ENCODE measurements around the gene CREB5.
"Not testable (repeated sequence)": the region's sequence is repeated elsewhere in the genome, so short reads cannot be mapped to it uniquely, and the experiment has no call there.

CREB5 gene

GRCh38 chr7:28779954-28780353 lies 367.6 kb downstream of the CREB5 start:
- no peak for DNase-seq (ENCODE audit: low spot score)

- DNase-seq (ENCODE audit: low spot score) = no peak
Observed at GRCh38 chr7:28782362-28782761, 370.0 kb downstream of the CREB5 start.

GRCh38 chr7:28784171-28784902 lies 372.0 kb downstream of the CREB5 start:
- DNase-seq (ENCODE audit: low spot score) = no peak

- DNase-seq (ENCODE audit: low spot score) = no peak
Observed at GRCh38 chr7:28785041-28785995, 373.0 kb downstream of the CREB5 start.

GRCh38 chr7:28786156-28786555 lies 373.8 kb downstream of the CREB5 start:
- DNase-seq (ENCODE audit: low spot score) = not testable (repeated sequence)

- DNase-seq (ENCODE audit: low spot score) = no peak
Observed at GRCh38 chr7:28787106-28787505, 374.8 kb downstream of the CREB5 start.

GRCh38 chr7:28790467-28790866 lies 378.1 kb downstream of the CREB5 start:
- no peak for DNase-seq (ENCODE audit: low spot score)

- no peak for DNase-seq (ENCODE audit: low spot score)
Observed at GRCh38 chr7:28792858-28793257, 380.5 kb downstream of the CREB5 start.

GRCh38 chr7:28793381-28794085 lies 381.2 kb downstream of the CREB5 start:
- no peak for DNase-seq (ENCODE audit: low spot score)

GRCh38 chr7:28798274-28798673 lies 386.0 kb downstream of the CREB5 start:
- no peak for DNase-seq (ENCODE audit: low spot score)

- no peak for DNase-seq (ENCODE audit: low spot score)
Observed at GRCh38 chr7:28799619-28800018, 387.3 kb downstream of the CREB5 start.

GRCh38 chr7:28800150-28800549 lies 387.8 kb downstream of the CREB5 start:
- DNase-seq (ENCODE audit: low spot score) = no peak

GRCh38 chr7:28802450-28802849 lies 390.1 kb downstream of the CREB5 start:
- DNase-seq (ENCODE audit: low spot score) = no peak

- no peak for DNase-seq (ENCODE audit: low spot score)
Observed at GRCh38 chr7:28804157-28804556, 391.8 kb downstream of the CREB5 start.

- no peak for DNase-seq (ENCODE audit: low spot score)
Observed at GRCh38 chr7:28804990-28805389, 392.7 kb downstream of the CREB5 start.

GRCh38 chr7:28806841-28807240 lies 394.5 kb downstream of the CREB5 start:
- no peak for DNase-seq (ENCODE audit: low spot score)

GRCh38 chr7:28807396-28807994 lies 395.2 kb downstream of the CREB5 start:
- no peak for DNase-seq (ENCODE audit: low spot score)

- no peak for DNase-seq (ENCODE audit: low spot score)
Observed at GRCh38 chr7:28808796-28809533, 396.6 kb downstream of the CREB5 start.

GRCh38 chr7:28811008-28811407 lies 398.7 kb downstream of the CREB5 start:
- no peak for DNase-seq (ENCODE audit: low spot score)

- no peak for DNase-seq (ENCODE audit: low spot score)
Observed at GRCh38 chr7:28811701-28812430, 399.5 kb downstream of the CREB5 start.

GRCh38 chr7:28812616-28813015 lies 400.3 kb downstream of the CREB5 start:
- DNase-seq (ENCODE audit: low spot score) = no peak

Data from hepatic stellate cell (primary cell).